Mesodermal cell (in vitro differentiated cells): Measurements from ENCODE around the gene RHBDD3.

Source experiments
- H3K27ac ChIP-seq: 2 replicates; pipeline ENCODE4 v1.7.0; 2013; ENCODE audit warnings: mild to moderate bottlenecking, low read depth, low read length, moderate library complexity; ENCODE audit not compliant: severe bottlenecking
- H3K36me3 ChIP-seq: 2 replicates; pipeline ENCODE4 v1.7.1; 2013; ENCODE audit warnings: mild to moderate bottlenecking, low read length, moderate library complexity; ENCODE audit not compliant: control insufficient read depth, insufficient read depth
- H3K4me1 ChIP-seq: one replicate; pipeline ENCODE4 v1.7.1; 2013; ENCODE audit warnings: mild to moderate bottlenecking, low read length; ENCODE audit not compliant: insufficient read depth, control insufficient read depth, poor library complexity, severe bottlenecking
- H3K4me3 ChIP-seq: 2 replicates; pipeline ENCODE4 v1.7.0; 2013; ENCODE audit warnings: low read length, control low read depth, mild to moderate bottlenecking; ENCODE audit not compliant: insufficient read depth, poor library complexity, severe bottlenecking; ENCODE audit errors: extremely low read depth
- H3K9me3 ChIP-seq: 2 replicates; pipeline ENCODE4 v1.7.1; 2013; ENCODE audit warnings: mild to moderate bottlenecking, low read length, moderate library complexity; ENCODE audit not compliant: control insufficient read depth
- WGBS, 2 experiments: methylation state at CpG; one replicate each; pipeline ENCODE4 v1.1.5; 2013; ENCODE audit warnings: missing lambda C conversion rate in 2 of 2; ENCODE audit not compliant: insufficient coverage in 2 of 2; 5-methylcytosine and 5-hydroxymethylcytosine counted together

Gene RHBDD3

DNA sequence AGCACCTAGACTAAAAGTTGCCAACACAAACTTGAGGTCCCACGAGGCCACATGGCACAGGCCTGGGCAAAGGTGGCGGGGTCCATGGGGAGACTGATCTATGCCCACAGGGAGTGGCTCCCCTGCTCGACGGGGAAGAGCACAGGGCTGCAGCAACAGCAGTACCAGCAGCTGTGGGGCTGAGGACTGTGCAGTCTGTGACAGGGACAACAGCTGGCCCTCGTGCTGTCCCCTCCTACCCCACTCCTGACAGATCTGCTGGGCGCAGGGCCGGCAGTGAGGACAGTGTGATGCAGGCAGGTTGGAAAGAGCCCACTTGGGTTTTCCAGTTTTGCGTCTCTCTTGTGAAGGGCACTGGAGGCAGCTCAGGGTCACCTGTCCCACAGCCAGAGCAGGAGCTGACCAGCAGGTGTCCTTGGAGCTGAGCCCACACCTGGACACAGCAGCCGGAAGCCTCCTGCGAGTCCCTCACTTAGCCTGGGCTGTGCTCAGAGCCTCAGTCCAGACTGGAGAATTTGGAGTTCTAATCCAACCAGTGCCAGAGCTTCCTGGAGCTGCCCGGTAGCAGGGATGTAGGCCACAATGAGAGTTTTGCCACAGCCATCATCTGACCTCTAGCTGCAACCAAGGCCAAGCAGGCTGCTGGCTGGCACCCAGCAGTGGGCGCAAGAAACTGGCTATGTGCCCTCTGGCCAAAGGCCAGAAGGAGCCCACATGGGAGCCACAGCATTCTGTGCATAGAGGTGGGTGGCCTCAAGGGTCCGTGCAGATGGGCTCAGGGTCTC lies 35.1 kb upstream of the RHBDD3 start:
- no peak overlapping the region for H3K27ac ChIP-seq
- no peaks in the 10 kb centered on the region for H3K4me1 ChIP-seq
- H3K9me3 ChIP-seq = no peaks in the 10 kb centered on the region
- peaks cover 30% of the 10 kb centered on the region for H3K36me3 ChIP-seq
- no peak overlapping the region for H3K4me3 ChIP-seq
- 85 to 86% methylated on average over 12 of the region's 13 CpGs for WGBS, 2 experiments

DNA sequence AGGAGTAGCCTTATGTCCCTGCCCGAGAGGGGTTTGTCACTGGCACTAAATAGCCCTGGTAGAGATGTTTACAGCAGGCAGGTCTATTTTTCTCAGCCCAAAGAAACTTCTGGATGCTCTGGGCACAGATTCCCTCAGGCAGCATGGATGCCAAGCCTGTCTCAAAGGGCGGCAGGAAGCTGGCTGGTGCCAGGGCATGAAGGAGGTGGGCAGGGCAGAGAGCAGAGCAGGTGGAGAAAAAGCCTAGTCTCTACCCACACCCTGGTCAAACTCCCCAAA lies 34.6 kb upstream of the RHBDD3 start:
- Histone ChIP-seq H3K4me3 (no peak overlapping the region), H3K27ac (no peak overlapping the region), H3K4me1 (no peaks in the 10 kb centered on the region), H3K9me3 (no peaks in the 10 kb centered on the region), H3K36me3 (peaks cover 36% of the 10 kb centered on the region)
- 89 to 100% methylated on average over 1 to 2 of the region's 2 CpGs for WGBS, 2 experiments

DNA sequence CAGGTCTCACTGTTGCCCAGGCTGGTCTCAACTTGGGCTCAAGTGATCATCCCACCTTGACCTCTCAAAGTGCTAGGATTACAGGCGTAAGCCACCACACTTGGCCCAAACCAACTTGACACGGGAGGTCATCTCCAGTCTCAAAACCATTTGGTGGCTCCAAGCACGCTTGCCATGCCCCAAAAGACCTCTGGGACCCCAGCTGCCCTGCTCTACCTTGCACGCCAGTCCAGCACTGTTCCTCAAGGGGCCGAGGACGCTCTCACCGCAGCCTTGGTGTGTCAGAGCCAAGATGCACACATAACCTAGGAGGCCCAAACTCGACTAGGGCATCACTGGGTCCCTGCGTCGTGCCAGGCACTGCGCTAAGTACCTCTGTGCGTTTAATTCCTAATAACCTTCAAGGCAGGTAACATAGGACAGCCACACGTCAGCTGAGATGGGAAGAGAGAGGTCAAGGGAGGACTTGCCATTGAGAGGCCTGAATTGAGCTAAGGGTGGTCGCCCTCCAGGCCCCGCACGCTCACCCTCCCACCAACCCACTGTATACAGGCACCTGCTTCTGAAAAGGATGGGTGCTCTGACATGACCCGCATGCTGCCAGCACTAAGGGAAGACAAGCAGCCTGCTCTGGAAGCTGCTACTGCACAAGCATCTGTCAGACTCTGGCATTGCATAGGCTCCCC lies 34.1 kb upstream of the RHBDD3 start:
- Histone ChIP-seq H3K4me3 (no peak overlapping the region), H3K9me3 (no peaks in the 10 kb centered on the region), H3K36me3 (peaks cover 40% of the 10 kb centered on the region), H3K4me1 (no peaks in the 10 kb centered on the region), H3K27ac (no peak overlapping the region)
- WGBS, 2 experiments = 89 to 96% methylated on average over 13 to 14 of the region's 17 CpGs

DNA sequence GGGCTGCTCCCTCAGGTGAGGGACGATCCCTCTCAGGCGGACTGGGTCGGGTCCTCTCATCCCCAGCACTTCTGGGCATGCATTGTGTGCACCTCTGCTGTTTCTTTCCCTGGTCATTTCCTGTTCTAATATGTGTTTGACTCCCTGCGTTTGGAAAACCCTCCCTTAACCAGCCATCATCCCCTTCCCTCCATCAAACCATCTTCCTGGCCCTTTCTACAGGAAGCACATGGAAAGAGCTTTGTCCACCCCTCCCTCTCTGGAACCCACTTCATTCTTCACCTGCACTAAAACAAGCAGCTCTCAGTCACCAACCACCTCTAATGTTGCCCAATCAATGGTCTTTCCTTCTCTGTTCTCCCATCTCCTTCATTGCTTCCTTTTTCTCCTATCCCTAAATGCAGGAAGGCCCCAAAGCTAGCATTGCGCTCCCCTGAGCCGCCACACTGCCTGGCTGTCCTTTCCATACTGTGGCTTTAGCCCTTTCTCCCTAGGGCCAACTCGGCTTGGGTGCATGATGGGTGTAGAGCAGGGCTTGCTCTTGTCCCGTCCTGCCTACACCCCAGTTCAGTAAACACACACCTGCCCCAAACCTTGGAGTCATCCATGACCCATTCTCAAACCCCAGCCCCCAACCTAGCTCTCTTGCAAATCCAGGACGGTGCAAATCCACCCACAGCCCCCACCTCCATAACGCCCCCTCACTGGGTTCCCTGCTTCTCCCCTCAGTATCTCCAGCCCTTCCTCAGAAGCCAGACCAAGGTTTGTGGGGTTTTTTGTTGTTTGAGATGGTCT lies 33.2 kb upstream of the RHBDD3 start:
- Histone ChIP-seq H3K4me3 (no peak overlapping the region), H3K36me3 (peaks cover 49% of the 10 kb centered on the region), H3K4me1 (no peaks in the 10 kb centered on the region), H3K27ac (no peak overlapping the region), H3K9me3 (no peaks in the 10 kb centered on the region)
- 96 to 100% methylated on average over 4 to 8 of the region's 10 CpGs for WGBS, 2 experiments

DNA sequence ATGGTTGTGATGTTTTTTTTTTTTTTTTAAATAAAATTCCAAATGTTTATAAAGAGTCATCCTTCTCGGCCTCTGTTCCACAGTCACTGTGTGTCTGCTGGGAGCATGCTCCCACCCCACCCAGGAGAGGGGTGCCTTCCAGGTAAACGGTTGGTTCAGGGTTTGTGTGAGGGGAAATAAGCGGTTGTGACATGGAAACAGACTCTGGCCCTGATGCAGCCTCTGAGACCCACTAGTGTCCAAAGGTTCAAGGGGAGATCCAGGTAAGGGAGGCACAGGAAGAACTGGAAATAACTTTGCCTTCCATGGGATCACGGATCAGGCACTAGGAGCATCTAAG lies 32.7 kb upstream of the RHBDD3 start:
- H3K36me3 ChIP-seq = peaks cover 55% of the 10 kb centered on the region
- no peaks in the 10 kb centered on the region for H3K4me1 ChIP-seq
- no peak overlapping the region for H3K4me3 ChIP-seq
- WGBS, 2 experiments = 97 to 100% methylated on average over 3 of the region's 4 CpGs
- no peaks in the 10 kb centered on the region for H3K9me3 ChIP-seq
- no peak overlapping the region for H3K27ac ChIP-seq

DNA sequence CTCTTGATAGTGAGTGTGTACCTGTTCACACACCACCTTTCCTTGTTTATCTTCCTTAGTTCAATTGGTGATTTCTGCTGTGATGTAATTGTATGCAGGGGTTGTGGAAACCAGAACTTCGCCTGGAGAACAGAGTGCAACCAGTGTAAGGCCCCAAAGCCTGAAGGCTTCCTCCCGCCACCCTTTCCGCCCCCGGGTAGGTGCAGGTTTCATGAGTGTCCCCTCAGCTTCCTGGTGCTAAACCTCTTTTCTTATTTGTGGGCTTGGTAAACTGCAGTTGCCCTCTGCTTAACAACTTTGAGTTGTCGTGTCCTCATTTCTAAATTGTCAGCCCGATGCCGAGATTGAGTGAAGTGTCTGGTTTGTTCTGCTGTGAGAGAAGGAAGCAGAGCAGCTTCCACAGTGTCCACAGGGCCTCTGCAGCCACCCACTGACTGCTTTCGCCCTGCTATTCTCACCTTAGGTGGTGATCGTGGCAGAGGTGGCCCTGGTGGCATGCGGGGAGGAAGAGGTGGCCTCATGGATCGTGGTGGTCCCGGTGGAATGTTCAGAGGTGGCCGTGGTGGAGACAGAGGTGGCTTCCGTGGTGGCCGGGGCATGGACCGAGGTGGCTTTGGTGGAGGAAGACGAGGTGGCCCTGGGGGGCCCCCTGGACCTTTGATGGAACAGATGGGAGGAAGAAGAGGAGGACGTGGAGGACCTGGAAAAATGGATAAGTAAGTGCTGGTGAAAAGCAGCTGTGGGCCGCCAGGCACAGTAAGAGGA lies 31.5 kb upstream of the RHBDD3 start:
- WGBS, 2 experiments = 95 to 99% methylated on average over 15 to 17 of the region's 19 CpGs
- Histone ChIP-seq H3K27ac (no peak overlapping the region), H3K4me3 (no peak overlapping the region), H3K4me1 (no peaks in the 10 kb centered on the region), H3K36me3 (peaks cover 66% of the 10 kb centered on the region), H3K9me3 (no peaks in the 10 kb centered on the region)

DNA sequence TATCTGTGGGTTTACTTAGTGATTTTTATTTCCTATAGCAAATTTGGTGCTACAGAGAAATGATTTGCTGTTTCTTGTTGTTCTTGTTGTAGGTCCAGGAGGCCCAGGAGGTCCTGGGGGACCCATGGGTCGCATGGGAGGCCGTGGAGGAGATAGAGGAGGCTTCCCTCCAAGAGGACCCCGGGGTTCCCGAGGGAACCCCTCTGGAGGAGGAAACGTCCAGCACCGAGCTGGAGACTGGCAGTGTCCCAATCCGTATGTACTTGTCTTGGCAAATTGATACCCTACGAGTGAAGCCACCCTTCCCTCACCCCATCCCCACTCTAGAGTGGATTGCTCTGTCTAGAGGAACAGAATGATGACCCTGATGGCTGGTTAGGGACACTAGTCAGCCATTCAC lies 30.9 kb upstream of the RHBDD3 start:
- H3K9me3 ChIP-seq = no peaks in the 10 kb centered on the region
- no peak overlapping the region for H3K27ac ChIP-seq
- H3K4me1 ChIP-seq = no peaks in the 10 kb centered on the region
- H3K4me3 ChIP-seq = no peak overlapping the region
- peaks cover 73% of the 10 kb centered on the region for H3K36me3 ChIP-seq
- WGBS, 2 experiments = 95 to 99% methylated on average over 4 to 7 of the region's 8 CpGs

DNA sequence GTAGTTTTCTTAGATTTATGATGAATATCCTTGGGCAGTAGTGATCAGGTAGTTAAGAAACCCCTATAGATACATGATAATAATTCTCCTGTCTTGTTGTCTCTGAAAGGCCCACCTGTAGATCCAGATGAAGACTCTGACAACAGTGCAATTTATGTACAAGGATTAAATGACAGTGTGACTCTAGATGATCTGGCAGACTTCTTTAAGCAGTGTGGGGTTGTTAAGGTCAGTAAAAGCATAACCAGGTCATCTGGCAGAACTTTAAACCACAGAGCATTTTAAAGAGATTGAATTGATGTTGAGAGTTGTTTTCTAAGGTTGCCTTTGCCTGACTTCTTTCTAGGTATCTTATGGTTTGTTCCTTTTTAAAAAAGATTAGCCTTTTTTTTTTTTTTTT lies 24.6 kb upstream of the RHBDD3 start:
- Histone ChIP-seq H3K27ac (no peak overlapping the region), H3K36me3 (peaks cover 96% of the 10 kb centered on the region)

DNA sequence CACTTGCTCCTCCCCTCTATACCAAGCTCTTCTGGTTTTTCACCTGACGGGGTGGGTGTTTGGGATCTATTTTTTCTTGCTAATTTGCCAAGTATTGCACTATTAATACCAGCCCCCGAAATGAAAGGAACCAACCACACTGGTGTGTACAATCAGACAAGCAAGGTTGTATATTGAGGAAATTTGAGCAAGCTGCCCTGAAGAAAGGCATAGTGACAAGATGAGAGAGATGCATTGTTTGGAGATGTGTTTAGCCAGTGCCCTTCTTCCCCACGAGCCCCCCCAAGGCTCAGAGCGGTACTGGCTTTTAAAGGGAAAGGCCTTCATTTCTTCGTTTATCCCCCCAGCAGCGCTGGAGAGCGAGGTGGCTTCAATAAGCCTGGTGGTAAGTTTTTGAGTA lies 23.4 kb upstream of the RHBDD3 start:
- WGBS, 2 experiments = 100% methylated on average over 1 of the region's 7 CpGs; no CpG with 5 or more reads in 1 of the 2 experiments
- Histone ChIP-seq H3K36me3 (peaks cover 96% of the 10 kb centered on the region), H3K9me3 (no peaks in the 10 kb centered on the region), H3K4me3 (no peak overlapping the region), H3K4me1 (no peaks in the 10 kb centered on the region), H3K27ac (no peak overlapping the region)

More for the DNA sequence above, 24.6 kb upstream of the RHBDD3 start:
- H3K4me3 ChIP-seq = no peak overlapping the region
- H3K4me1 ChIP-seq = no peaks in the 10 kb centered on the region
- H3K9me3 ChIP-seq = no peaks in the 10 kb centered on the region

DNA sequence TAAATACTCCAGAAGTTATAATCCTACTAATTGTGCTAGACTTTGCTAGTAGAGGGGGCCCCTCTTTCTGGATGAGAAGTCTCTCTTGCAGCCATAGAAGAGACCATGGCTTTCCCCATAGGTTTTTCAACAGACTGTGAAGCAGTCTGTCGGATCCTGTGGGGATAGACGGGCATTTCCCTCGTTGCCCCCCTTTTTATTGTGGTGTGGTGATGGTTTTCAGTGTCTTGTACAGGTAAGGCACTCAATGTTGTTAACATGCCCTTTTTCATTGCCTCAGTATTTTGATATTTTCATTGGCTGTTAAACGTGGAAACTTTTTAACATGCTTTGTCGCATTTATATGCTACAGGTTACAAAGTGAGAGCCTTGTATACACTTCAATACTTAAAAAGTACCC lies 22.3 kb upstream of the RHBDD3 start:
- peaks cover 96% of the 10 kb centered on the region for H3K36me3 ChIP-seq
- H3K9me3 ChIP-seq = no peaks in the 10 kb centered on the region
- no peaks in the 10 kb centered on the region for H3K4me1 ChIP-seq
- 94 to 100% methylated on average over 1 to 3 of the region's 5 CpGs for WGBS, 2 experiments
- no peak overlapping the region for H3K27ac ChIP-seq
- no peak overlapping the region for H3K4me3 ChIP-seq
